CD14-positive monocyte (primary cell): ENCODE data around the gene ARMC10. TPM values are rescaled to one million over a fixed set of nuclear protein-coding genes. Genes with fewer than 3 reads are reported as not detected.
"Not testable (repeated sequence)": the region's sequence is repeated elsewhere in the genome, so short reads cannot be mapped to it uniquely, and the experiment has no call there.

Experiments used
- DNase-seq, 3 donors: peaks; one replicate each; pipeline ENCODE4 v3.0.0-alpha.2; 2011 to 2022
- H2AFZ ChIP-seq: 2 replicates; pipeline ENCODE4 v1.6.0; 2012; ENCODE audit warnings: mild to moderate bottlenecking, low read depth, low read length, inconsistent platforms; ENCODE audit not compliant: insufficient read depth, poor library complexity, severe bottlenecking
- H3K27ac ChIP-seq, 2 donors: 1 replicate in 1 of 2; 2 replicates in 1 of 2; pipeline ENCODE4 v1.5.1; 2012 to 2013; ENCODE audit warnings: low read length in 2 of 2, control low read depth in 1 of 2, inconsistent platforms in 1 of 2, low read depth in 1 of 2, mild to moderate bottlenecking in 1 of 2
- H3K27me3 ChIP-seq, 2 donors: one replicate each; pipeline versions ENCODE4 v1.6.0 to v1.6.1; 2011 to 2013; ENCODE audit warnings: low read length in 2 of 2; ENCODE audit not compliant: control insufficient read depth in 2 of 2, insufficient read depth in 2 of 2
- H3K36me3 ChIP-seq, 2 donors: replicated peaks in 1 of 2; 1 replicate in 1 of 2; 2 replicates in 1 of 2; pipeline versions ENCODE4 v1.5.1 to v1.6.1; 2012 to 2013; ENCODE audit warnings: low read length in 2 of 2, control low read depth in 1 of 2, inconsistent platforms in 1 of 2, mild to moderate bottlenecking in 1 of 2; ENCODE audit not compliant: insufficient read depth in 2 of 2, control insufficient read depth in 1 of 2
- H3K4me1 ChIP-seq, 2 donors: 1 replicate in 1 of 2; 2 replicates in 1 of 2; pipeline versions ENCODE4 v1.5.1 to v1.6.1; 2012 to 2013; ENCODE audit warnings: low read length in 2 of 2, control low read depth in 1 of 2, inconsistent platforms in 1 of 2, mild to moderate bottlenecking in 1 of 2, moderate library complexity in 1 of 2; ENCODE audit not compliant: insufficient read depth in 2 of 2, control insufficient read depth in 1 of 2
- H3K4me2 ChIP-seq: replicated peaks from 2 replicates; pipeline ENCODE3; 2012; ENCODE audit warnings: low read length, moderate library complexity, mild to moderate bottlenecking; ENCODE audit not compliant: poor library complexity, severe bottlenecking; ENCODE audit errors: extremely low read depth
- H3K4me3 ChIP-seq, 3 experiments: fragments of 200-600 bp in 1 of 3; sonication (generic) in 1 of 3; replicated peaks in 1 of 3; 1 replicate in 2 of 3; 2 replicates in 1 of 3; pipeline ENCODE4 v1.5.1; 2011 to 2013; ENCODE audit warnings: low read length in 3 of 3, mild to moderate bottlenecking in 3 of 3, control low read depth in 2 of 3, low read depth in 2 of 3, inconsistent platforms in 1 of 3, moderate library complexity in 1 of 3
- H3K79me2 ChIP-seq: 2 replicates; pipeline ENCODE4 v1.6.0; 2012; ENCODE audit warnings: mild to moderate bottlenecking, control low read depth, inconsistent platforms, low read length, moderate library complexity; ENCODE audit not compliant: insufficient read depth
- H3K9ac ChIP-seq: 2 replicates; pipeline ENCODE4 v1.6.0; 2017; ENCODE audit warnings: low read length, mild to moderate bottlenecking; ENCODE audit not compliant: insufficient read depth, poor library complexity, severe bottlenecking
- H3K9me3 ChIP-seq, 2 donors: replicated peaks in 1 of 2; 1 replicate in 1 of 2; 2 replicates in 1 of 2; pipeline versions ENCODE4 v1.5.1 to v1.6.1; 2012 to 2013; ENCODE audit warnings: low read length in 2 of 2, control low read depth in 1 of 2; ENCODE audit not compliant: control insufficient read depth in 1 of 2, insufficient read depth in 1 of 2
- H4K20me1 ChIP-seq: 2 replicates; pipeline ENCODE4 v1.6.0; 2012; ENCODE audit warnings: mild to moderate bottlenecking, low read length, control low read depth, moderate library complexity; ENCODE audit not compliant: insufficient read depth
- H3K27ac Mint-ChIP-seq, 7 donors: one replicate each; pipeline ENCODE4 v1.8.0; 2020; ENCODE audit warnings: mild to moderate bottlenecking in 7 of 7, mixed read lengths in 7 of 7, moderate library complexity in 6 of 7, inconsistent platforms in 2 of 7
- H3K27me3 Mint-ChIP-seq, 3 donors: one replicate each; pipeline ENCODE4 v1.8.0; 2021 to 2022; ENCODE audit warnings: low read depth in 3 of 3, mild to moderate bottlenecking in 3 of 3, mixed read lengths in 3 of 3, moderate library complexity in 3 of 3, inconsistent platforms in 1 of 3
- H3K36me3 Mint-ChIP-seq, 2 donors: one replicate each; pipeline ENCODE4 v1.8.0; 2020; ENCODE audit warnings: mixed read lengths in 2 of 2, inconsistent platforms in 1 of 2, mild to moderate bottlenecking in 1 of 2
- H3K4me1 Mint-ChIP-seq: one replicate; pipeline ENCODE4 v1.8.0; 2020; ENCODE audit warnings: mild to moderate bottlenecking, mixed read lengths
- H3K4me3 Mint-ChIP-seq, 2 donors: one replicate each; pipeline ENCODE4 v1.8.0; 2020; ENCODE audit warnings: mild to moderate bottlenecking in 2 of 2, mixed read lengths in 2 of 2, moderate library complexity in 1 of 2
- H3K9me3 Mint-ChIP-seq, 7 donors: one replicate each; pipeline ENCODE4 v1.8.0; 2020 to 2022; ENCODE audit warnings: mixed read lengths in 7 of 7, mild to moderate bottlenecking in 6 of 7, moderate library complexity in 6 of 7, inconsistent platforms in 2 of 7
- WGBS: methylation state at CpG from one replicate; pipeline ENCODE4 v1.1.5; 2013; ENCODE audit warnings: missing lambda C conversion rate; ENCODE audit not compliant: insufficient coverage; 5-methylcytosine and 5-hydroxymethylcytosine counted together
- intact Hi-C, 2 donors: fragments of 100-400 bp; cut with micrococcal nuclease; formaldehyde crosslinking; loops; one replicate each; pipeline versions ENCODE4 v1.15.0 to v1.15.1; 2023
- polyA plus RNA-seq, 3 donors: library from polyadenylated mRNA; depleted of rRNA in 1 of 3; unstranded in 2 of 3; stranded (reverse) in 1 of 3; fragments of 300-500 nt in 2 of 3; fragments of >200 nt in 1 of 3; fragmentation: Illumina TruSeq in 2 of 3; gene quantifications; 1 replicate in 2 of 3; 2 replicates in 1 of 3; pipeline ENCODE4 v1.2.3, GENCODE V29; 2012 to 2021
- TF ChIP-seq, protein P1 (sequence below): fragments of 200-600 bp; IDR thresholded peaks from one replicate; pipeline ENCODE4 v1.8.0; 2022; ENCODE audit warnings: antibody characterized with exemption, mild to moderate bottlenecking

ARMC10 gene
- polyA plus RNA-seq, 3 donors: 15.4 to 60.1 (median 55.1) TPM

DNA sequence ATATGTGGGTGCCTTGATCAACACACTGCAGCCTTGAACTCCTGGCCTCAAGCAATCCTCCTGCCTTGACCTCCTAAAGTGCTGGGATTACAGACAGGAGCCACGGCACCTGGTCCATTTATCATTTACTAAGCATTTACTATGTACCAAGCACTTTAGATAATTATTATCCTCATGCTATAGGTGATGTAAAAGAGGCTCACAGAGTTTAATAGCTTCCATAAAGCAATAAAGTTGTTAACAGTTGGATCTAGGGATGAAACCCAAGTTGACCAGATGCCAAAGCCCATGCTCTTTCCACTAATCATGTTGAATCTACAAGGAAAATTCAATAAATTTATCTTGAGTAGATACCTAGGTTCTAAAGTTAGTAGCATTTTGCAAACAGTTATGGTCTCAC, 68.9 kb downstream of the ARMC10 start:
- Mint-ChIP-seq H3K36me3 (peaks cover 13 to 15% of the 10 kb centered on the region in 2 donors), H3K4me1 (peaks cover 28% of the 10 kb centered on the region), H3K27ac (no peak overlapping the region), H3K27me3 (peaks cover 0 to 2% (median 0%) of the 10 kb centered on the region in 3 donors), H3K4me3 (no peak overlapping the region), H3K9me3 (peaks cover 0 to 9% (median 3%) of the 10 kb centered on the region in 7 donors)
- peaks cover 0 to 4% of the 10 kb centered on the region in 2 donors for H3K9me3 ChIP-seq
- no peaks in the 10 kb centered on the region for H3K36me3 ChIP-seq
- H2AFZ ChIP-seq: no peak overlapping the region
- H3K4me1 ChIP-seq: peaks cover 8 to 16% of the 10 kb centered on the region in 2 donors
- H3K4me2 ChIP-seq: no peak overlapping the region
- TF ChIP-seq, protein P1, sequence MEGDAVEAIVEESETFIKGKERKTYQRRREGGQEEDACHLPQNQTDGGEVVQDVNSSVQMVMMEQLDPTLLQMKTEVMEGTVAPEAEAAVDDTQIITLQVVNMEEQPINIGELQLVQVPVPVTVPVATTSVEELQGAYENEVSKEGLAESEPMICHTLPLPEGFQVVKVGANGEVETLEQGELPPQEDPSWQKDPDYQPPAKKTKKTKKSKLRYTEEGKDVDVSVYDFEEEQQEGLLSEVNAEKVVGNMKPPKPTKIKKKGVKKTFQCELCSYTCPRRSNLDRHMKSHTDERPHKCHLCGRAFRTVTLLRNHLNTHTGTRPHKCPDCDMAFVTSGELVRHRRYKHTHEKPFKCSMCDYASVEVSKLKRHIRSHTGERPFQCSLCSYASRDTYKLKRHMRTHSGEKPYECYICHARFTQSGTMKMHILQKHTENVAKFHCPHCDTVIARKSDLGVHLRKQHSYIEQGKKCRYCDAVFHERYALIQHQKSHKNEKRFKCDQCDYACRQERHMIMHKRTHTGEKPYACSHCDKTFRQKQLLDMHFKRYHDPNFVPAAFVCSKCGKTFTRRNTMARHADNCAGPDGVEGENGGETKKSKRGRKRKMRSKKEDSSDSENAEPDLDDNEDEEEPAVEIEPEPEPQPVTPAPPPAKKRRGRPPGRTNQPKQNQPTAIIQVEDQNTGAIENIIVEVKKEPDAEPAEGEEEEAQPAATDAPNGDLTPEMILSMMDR: no peak
- peaks cover 10% of the 10 kb centered on the region for H3K79me2 ChIP-seq
- no peak overlapping the region for H3K9ac ChIP-seq
- intact Hi-C loops: no loop called here
- H3K27ac ChIP-seq: no peak overlapping the region
- DNase-seq: no peak
- no peaks in the 10 kb centered on the region for H3K27me3 ChIP-seq
- no peak overlapping the region for H3K4me3 ChIP-seq
- no CpG with 5 or more reads among the region's 1 CpG for WGBS
- no peaks in the 10 kb centered on the region for H4K20me1 ChIP-seq

DNA sequence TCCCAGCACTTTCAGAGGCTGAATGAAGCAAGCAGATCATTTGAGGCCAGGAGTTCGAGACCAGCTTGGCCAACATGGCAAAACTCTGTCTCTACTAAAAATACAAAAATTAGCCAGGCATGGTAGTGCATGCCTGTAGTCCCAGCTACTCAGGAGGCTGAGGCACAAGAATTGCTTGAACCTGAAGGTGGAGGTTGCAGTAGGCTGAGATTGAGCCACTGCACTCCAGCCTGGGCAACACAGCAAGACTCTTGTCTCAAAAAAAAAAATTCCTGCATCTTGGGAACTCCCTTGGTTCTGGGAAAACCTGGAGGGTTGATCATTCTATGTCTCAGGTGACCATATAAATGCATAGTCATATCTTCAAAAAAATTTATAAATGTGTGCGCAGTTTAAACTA, 69.8 kb downstream of the ARMC10 start:
- H3K4me2 ChIP-seq, H3K27me3 ChIP-seq, DNase-seq, H2AFZ ChIP-seq, H3K27ac Mint-ChIP-seq, H3K9me3 ChIP-seq, H3K9ac ChIP-seq, H3K4me3 Mint-ChIP-seq, H3K27me3 Mint-ChIP-seq, H4K20me1 ChIP-seq, H3K36me3 ChIP-seq, H3K4me3 ChIP-seq, H3K27ac ChIP-seq: not testable (repeated sequence)
- peaks cover 0 to 12% (median 3%) of the 10 kb centered on the region in 7 donors for H3K9me3 Mint-ChIP-seq
- peaks cover 13 to 15% of the 10 kb centered on the region in 2 donors for H3K36me3 Mint-ChIP-seq
- H3K4me1 Mint-ChIP-seq: peaks cover 31% of the 10 kb centered on the region
- WGBS: 100% methylated on average over 1 of the region's 2 CpGs
- peaks cover 10% of the 10 kb centered on the region for H3K79me2 ChIP-seq
- peaks cover 12 to 19% of the 10 kb centered on the region in 2 donors for H3K4me1 ChIP-seq
- intact Hi-C loops: loop anchor here in 1 of 2 donors (5.0 kb wide), 1 partner anchor 72 kb away; the partner anchor contains the start of gene FBXL13
